ENCODE measurements around the gene ERGIC2.
"Not testable (repeated sequence)": the region's sequence is repeated elsewhere in the genome, so short reads cannot be mapped to it uniquely, and the experiment has no call there.

ERGIC2 gene, protein sequence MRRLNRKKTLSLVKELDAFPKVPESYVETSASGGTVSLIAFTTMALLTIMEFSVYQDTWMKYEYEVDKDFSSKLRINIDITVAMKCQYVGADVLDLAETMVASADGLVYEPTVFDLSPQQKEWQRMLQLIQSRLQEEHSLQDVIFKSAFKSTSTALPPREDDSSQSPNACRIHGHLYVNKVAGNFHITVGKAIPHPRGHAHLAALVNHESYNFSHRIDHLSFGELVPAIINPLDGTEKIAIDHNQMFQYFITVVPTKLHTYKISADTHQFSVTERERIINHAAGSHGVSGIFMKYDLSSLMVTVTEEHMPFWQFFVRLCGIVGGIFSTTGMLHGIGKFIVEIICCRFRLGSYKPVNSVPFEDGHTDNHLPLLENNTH

GRCh38 chr12:29380536-29381523 is at the start of gene ERGIC2:
Gene ERGIC2 (minus strand): TSS chr12:29381172. CDS start chr12:29371633, 9,539 bp downstream.
- peak; percentile 82 for DNase-seq (ENCODE audit: extremely low spot score, insufficient read length, low read depth)
- peak; percentile 98 for FAIRE-seq

DNA sequence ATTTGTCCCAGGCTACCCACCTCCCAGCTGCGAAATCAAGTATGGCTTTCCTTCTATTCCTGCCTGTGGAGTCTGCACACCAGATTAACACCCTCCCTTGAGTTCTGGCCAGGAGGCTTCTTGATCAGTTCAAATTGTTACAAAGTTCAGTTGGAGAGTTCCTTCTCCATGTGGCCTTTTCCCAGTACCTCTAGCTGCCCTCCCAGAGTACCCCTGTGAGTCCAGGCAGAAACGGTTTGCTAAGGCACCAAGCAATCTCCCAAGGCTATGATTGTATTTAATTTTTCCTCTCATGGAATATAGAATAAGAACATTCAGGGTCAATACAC is 49.7 kb upstream of the ERGIC2 start:
- FAIRE-seq (no peak), DNase-seq (ENCODE audit: extremely low spot score, insufficient read length, low read depth) (no peak)

DNA sequence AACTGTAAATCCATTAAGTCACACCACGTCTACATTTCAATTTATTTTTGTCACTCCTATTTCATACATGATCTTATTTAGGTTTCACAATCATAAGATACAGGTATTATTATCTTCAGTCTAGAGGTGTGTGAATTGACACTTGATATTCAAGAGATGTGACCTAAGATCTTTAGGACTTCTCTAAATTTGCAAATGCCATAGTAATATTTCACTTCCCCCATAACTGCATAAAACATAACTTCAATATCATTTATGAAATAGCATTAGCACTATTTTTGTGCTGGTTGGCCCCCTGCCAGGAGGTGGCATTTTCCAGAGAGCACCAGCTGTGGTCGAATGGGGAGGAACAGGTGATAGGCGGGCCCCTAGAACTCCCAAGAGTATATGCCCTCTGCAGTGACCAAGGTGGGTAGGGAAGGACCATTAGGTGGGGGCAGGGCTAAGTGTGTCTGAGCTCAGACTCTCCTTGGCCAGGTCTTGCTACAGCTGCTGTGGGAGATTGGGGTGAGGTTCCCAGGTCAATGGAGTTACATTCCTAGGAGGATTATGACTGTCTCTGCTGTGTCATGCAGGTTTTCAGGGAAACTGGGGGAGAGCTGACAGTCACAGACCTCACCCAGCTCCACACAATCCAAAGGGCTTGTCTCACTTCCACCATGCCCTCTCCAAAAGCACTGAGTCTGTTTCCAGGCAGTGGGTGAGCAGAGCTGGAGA is 49.2 kb upstream of the ERGIC2 start:
- FAIRE-seq (no peak), DNase-seq (ENCODE audit: extremely low spot score, insufficient read length, low read depth) (no peak)

DNA sequence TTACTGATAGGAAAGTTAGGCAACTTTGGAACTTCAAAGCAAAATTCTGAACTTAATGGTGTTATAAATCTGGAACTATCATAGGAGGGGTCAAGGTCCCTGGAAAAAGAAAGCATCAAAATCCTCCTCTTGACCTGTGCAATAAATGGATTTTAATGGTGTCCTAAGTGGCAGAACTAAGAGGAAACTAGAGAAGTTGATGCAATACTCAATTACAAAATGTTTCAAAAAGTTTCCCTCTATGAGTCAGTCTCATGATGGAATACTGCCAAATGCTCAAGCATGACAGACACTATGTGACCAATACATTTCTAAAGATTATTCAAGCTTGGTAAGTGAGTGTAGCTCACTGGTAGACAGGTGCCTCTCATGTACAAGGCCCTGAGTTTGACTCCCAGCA is 47.7 kb upstream of the ERGIC2 start:
- FAIRE-seq (no peak), DNase-seq (ENCODE audit: extremely low spot score, insufficient read length, low read depth) (no peak)

DNA sequence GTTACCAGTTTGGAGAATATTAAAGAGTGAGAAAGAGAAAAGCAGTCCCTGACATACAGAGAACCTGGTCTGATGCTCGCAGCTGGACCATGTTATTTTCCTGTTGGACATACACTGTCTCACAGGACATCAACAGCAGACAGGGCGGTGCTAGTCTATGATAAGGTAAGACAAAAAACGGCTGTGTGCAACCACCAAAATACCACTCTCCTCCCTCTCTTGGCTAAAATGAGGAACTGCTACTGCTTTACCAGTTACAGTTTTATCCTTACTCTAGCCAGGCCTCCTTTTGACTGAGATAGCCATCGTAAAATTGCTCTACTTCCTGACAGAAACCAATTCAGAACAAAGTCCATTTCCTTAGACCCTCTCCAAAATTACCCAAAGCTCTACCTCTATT is 47.0 kb upstream of the ERGIC2 start:
- DNase-seq (ENCODE audit: extremely low spot score, insufficient read length, low read depth) (peak; percentile 3), FAIRE-seq (peak; percentile 77)

DNA sequence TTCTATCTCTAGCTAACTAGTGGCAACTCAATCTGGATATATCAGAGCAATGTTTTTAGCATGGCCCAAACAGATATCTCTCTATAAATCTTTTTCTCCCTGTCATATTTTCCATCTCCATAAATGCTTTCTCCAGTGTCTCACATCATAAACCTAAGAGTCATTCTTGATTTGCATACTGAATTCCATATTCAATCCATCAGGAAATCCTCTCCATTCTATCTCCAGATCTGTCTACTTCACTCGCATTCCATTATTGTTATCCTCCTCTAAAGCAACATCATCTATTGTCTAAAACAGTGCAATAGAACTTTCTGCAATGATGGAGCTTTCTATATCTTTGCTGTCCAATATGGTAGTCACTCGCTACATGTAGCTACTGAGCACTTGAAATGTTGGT is 45.5 kb upstream of the ERGIC2 start:
- no peak for DNase-seq (ENCODE audit: extremely low spot score, insufficient read length, low read depth)
- FAIRE-seq, result no peak

- no peak for FAIRE-seq
- DNase-seq (ENCODE audit: extremely low spot score, insufficient read length, low read depth), result no peak
Observed at GRCh38 chr12:29425722-29426121, 44.8 kb upstream of the ERGIC2 start.

- DNase-seq (ENCODE audit: extremely low spot score, insufficient read length, low read depth), result no peak
- no peak for FAIRE-seq
Observed at GRCh38 chr12:29416748-29417147, 35.8 kb upstream of the ERGIC2 start.

- DNase-seq (ENCODE audit: extremely low spot score, insufficient read length, low read depth) (no peak), FAIRE-seq (no peak)
Observed at GRCh38 chr12:29415111-29415510, 34.1 kb upstream of the ERGIC2 start.

DNA sequence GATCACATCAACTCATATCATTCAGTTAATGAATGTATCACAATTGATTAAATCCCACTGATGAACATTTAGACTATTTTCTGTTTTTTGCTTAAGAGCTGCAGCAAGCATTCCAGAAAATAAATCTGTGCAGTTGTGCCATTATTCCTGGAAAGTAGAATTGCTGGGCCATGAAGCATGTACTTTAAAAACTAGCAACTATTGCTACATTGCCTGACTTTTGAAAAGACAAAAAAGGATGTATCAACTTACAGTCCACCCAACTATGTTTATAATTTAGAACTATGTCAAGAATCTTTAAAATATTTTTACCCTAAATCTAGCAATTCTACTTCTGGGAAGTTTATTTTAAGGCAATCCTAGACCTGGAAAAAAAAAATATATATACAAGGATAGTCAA is 33.4 kb upstream of the ERGIC2 start:
- no peak for DNase-seq (ENCODE audit: extremely low spot score, insufficient read length, low read depth)
- FAIRE-seq, result no peak

DNA sequence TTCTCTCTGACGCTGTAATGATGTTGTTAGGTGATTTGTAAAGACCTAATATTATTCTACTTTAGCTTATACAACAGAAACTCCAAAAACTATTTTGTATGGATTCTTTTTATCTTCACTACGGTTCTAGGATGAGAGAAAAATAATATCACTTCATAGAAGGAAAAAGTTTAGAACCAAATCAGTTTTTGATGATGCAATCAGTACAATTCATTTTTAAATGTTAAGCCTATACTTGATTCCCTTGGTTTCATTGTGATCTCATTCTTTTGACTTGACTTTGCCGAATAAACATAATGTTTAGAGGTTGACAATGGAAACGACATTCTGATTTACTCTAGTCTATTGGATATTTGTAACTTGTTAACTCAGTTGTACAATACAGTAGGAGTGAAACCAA is 24.6 kb upstream of the ERGIC2 start:
- no peak for DNase-seq (ENCODE audit: extremely low spot score, insufficient read length, low read depth)
- no peak for FAIRE-seq

DNA sequence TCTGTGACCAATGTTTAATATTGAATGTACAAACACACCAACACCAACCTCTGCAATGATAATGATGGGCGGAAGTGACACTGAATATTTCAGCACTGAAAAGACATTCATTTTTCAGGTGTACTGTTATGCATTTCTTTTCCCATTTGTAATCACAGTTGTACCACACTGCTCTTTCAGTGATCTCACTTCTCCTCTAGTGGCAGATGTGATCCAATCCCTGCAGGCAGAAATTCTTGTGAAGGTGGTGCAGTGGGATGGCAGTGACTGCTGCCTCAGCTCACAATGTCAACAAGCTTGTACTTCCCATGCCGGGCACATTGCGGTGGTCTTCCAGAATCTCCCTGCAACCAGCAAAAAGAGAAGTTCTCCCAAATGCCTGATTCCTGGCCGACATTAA is 23.0 kb upstream of the ERGIC2 start:
- FAIRE-seq (no peak), DNase-seq (ENCODE audit: extremely low spot score, insufficient read length, low read depth) (no peak)

- FAIRE-seq (no peak), DNase-seq (ENCODE audit: extremely low spot score, insufficient read length, low read depth) (no peak)
Observed at GRCh38 chr12:29402437-29402836, 21.5 kb upstream of the ERGIC2 start.

DNA sequence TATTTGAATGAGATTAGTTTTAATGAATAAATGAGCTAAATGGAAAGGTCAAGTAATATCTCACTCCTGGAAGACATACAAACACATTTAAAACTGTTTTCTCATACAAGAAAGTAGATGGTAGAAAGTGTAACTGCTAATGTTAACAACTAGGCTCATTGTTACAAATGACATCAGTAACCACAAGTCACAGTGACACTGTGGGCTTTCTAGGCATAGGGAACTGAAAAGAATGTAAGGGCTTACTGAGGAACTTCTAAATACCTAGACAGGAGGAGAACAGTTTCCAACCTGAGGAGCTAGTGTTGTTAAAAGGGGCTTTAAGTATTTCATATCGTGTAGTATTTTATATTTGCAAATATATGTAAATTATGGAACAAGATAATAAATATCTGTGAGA is 17.5 kb upstream of the ERGIC2 start:
- DNase-seq (ENCODE audit: extremely low spot score, insufficient read length, low read depth), result no peak
- no peak for FAIRE-seq

- DNase-seq (ENCODE audit: extremely low spot score, insufficient read length, low read depth) (no peak), FAIRE-seq (no peak)
Observed at GRCh38 chr12:29396774-29397173, 15.8 kb upstream of the ERGIC2 start.

DNA sequence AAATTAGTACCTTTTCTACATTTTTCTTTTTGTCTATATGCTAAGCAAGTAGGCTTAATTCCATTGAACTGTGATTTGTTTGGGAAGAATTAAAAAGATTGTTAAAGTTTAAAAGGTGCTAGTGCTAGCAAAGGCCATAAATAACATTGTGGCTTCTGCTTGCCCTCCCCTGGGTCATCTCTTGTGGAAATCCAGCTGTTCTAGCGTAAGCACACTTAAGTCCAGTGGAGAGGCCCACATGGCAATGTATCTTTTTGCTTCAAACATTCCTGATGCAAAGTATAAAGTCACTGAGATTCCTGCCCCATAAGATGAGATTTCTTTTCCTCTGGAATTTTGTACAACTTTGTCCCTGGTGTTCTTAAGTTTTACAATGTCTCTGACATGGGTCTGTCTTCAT is 14.4 kb upstream of the ERGIC2 start:
- DNase-seq (ENCODE audit: extremely low spot score, insufficient read length, low read depth) (no peak), FAIRE-seq (no peak)

DNA sequence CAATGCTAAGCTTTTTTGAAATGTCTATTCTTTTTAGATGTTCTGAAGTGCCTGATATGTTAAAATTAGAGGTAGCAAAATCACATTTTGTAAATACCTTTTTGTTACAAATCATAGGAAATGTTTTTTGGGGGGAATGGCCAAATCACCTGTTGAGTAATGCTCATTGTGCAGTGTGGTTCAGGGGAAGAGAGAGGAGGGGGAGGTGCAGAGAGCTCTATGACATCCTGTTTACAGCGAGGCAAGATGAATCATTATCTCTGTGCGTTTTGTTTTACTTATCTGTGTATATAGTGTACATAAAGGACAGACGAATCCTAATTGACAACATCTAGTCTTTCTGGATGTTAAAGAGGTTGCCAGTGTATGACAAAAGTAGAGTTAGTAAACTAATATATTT is 9.4 kb upstream of the ERGIC2 start:
- DNase-seq (ENCODE audit: extremely low spot score, insufficient read length, low read depth), result not testable (repeated sequence)

DNA sequence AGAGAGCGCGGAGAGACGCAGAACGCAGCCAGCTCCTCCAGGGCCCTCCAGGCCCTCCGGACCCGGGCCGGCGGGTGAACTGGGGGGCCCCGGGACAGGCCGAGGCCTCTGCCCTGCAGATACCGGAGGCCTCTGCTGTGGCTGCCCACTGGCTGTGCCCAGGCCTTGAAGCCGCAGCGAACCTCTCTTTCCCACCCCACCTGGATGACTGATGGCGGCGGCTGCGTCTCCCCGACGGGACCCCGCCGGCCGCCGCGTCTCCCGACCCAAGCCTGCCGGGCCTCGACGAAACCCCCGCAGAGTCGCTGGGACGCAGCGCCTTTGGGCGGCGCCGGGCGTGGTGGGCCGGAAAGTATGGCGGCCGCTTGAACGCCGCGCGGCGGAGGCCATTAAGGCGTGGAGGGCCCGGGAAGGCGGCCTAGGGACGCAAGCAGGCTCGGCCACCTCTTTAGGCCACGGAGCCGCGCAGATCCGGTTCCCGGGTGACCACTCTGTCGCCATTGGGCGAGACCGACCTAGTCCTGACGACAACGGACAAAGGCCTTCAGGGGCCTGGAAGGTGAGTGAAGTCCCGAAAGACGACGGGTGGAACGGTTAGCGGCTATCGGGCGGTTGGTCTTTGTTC is 8.4 kb upstream of the ERGIC2 start:
- no peak for FAIRE-seq
- no peak for DNase-seq (ENCODE audit: extremely low spot score, insufficient read length, low read depth)

More for the DNA sequence above, 9.4 kb upstream of the ERGIC2 start:
- FAIRE-seq, result not testable (repeated sequence)

- FAIRE-seq; DNase-seq (ENCODE audit: extremely low spot score, insufficient read length, low read depth): not testable (repeated sequence)
Observed at GRCh38 chr12:29386084-29386680, 5.2 kb upstream of the ERGIC2 start.

- DNase-seq (ENCODE audit: extremely low spot score, insufficient read length, low read depth); FAIRE-seq: not testable (repeated sequence)
Observed at GRCh38 chr12:29385194-29385593, 4.2 kb upstream of the ERGIC2 start.

Measured in GM18507 (cell line).